ENCODE data around the gene ELAVL1. TPM values are rescaled to one million over a fixed set of nuclear protein-coding genes. Genes with fewer than 3 reads are reported as not detected.
A peak's percentile ranks its signal among the peaks of the same experiment; 100 is the strongest.

The ELAVL1 gene
- total RNA-seq, 1 donor from 2014 or later: 122 TPM

GRCh38 chr19:7921967-7922835 lies 83.2 kb downstream of the ELAVL1 start:
- DNase-seq: peak; percentile 15
- Mint-ChIP-seq H3K27me3 (ENCODE audit: unreplicated experiment) (peaks cover 19% of the 10 kb centered on the region), H3K36me3 (ENCODE audit: unreplicated experiment) (no peaks in the 10 kb centered on the region), H3K4me3 (ENCODE audit: unreplicated experiment) (no peak overlapping the region), H3K9me3 (ENCODE audit: unreplicated experiment) (peaks cover 14% of the 10 kb centered on the region), H3K4me1 (ENCODE audit: low read depth, unreplicated experiment) (peaks cover 3% of the 10 kb centered on the region), H3K27ac (ENCODE audit: unreplicated experiment) (no peak overlapping the region)
- TF ChIP-seq CTCF (IDR thresholded peaks at IDR 0.05; ENCODE audit: partially characterized antibody, unreplicated experiment): no peak

- Mint-ChIP-seq H3K27me3 (ENCODE audit: unreplicated experiment) (peaks cover 21% of the 10 kb centered on the region), H3K4me3 (ENCODE audit: unreplicated experiment) (peak overlapping the region; percentile 87), H3K27ac (ENCODE audit: unreplicated experiment) (no peak overlapping the region)
Measured at GRCh38 chr19:7921302-7921966, 84.0 kb downstream of the ELAVL1 start.

GRCh38 chr19:7920519-7921301 lies 84.7 kb downstream of the ELAVL1 start:
- no peak for TF ChIP-seq CTCF (IDR thresholded peaks at IDR 0.05; ENCODE audit: partially characterized antibody, unreplicated experiment)
- peak; percentile 99 for DNase-seq
- Mint-ChIP-seq H3K4me3 (ENCODE audit: unreplicated experiment) (peak overlapping the region; percentile 87), H3K27ac (ENCODE audit: unreplicated experiment) (no peak overlapping the region), H3K36me3 (ENCODE audit: unreplicated experiment) (no peaks in the 10 kb centered on the region), H3K4me1 (ENCODE audit: low read depth, unreplicated experiment) (peaks cover 2% of the 10 kb centered on the region), H3K9me3 (ENCODE audit: unreplicated experiment) (peaks cover 10% of the 10 kb centered on the region), H3K27me3 (ENCODE audit: unreplicated experiment) (peaks cover 18% of the 10 kb centered on the region)

More at GRCh38 chr19:7921302-7921966, 84.0 kb downstream of the ELAVL1 start:
- DNase-seq: peak; percentile 31
- peaks cover 4% of the 10 kb centered on the region for H3K4me1 Mint-ChIP-seq (ENCODE audit: low read depth, unreplicated experiment)
- H3K36me3 Mint-ChIP-seq (ENCODE audit: unreplicated experiment): no peaks in the 10 kb centered on the region
- no peak for TF ChIP-seq CTCF (IDR thresholded peaks at IDR 0.05; ENCODE audit: partially characterized antibody, unreplicated experiment)
- H3K9me3 Mint-ChIP-seq (ENCODE audit: unreplicated experiment): peaks cover 12% of the 10 kb centered on the region

- peak within 1 kb of the TSS; percentile 68 for H3K27ac Mint-ChIP-seq (ENCODE audit: unreplicated experiment)
- no peak for TF ChIP-seq CTCF (IDR thresholded peaks at IDR 0.05; ENCODE audit: partially characterized antibody, unreplicated experiment)
Measured at GRCh38 chr19:7919610-7920518, 85.6 kb downstream of the ELAVL1 start, which contains the start of gene SNAPC2. Gene SNAPC2, plus strand, starts transcription at chr19:7920338. Its CDS starts 29 bp downstream, at chr19:7920367.

More at GRCh38 chr19:7919610-7920518, 85.6 kb downstream of the ELAVL1 start, which contains the start of gene SNAPC2:
- Mint-ChIP-seq H3K9me3 (ENCODE audit: unreplicated experiment) (peaks cover 10% of the 10 kb centered on the region), H3K27me3 (ENCODE audit: unreplicated experiment) (peaks cover 26% of the 10 kb centered on the region), H3K36me3 (ENCODE audit: unreplicated experiment) (no peaks in the 10 kb centered on the region), H3K4me1 (ENCODE audit: low read depth, unreplicated experiment) (peaks cover 2% of the 10 kb centered on the region), H3K4me3 (ENCODE audit: unreplicated experiment) (peak within 1 kb of the TSS; percentile 87)
- DNase-seq: peak; percentile 99
